Gastroesophageal sphincter (tissue), 4 donors: Measurements from ENCODE around the gene PRTFDC1. TPM values are rescaled to one million over a fixed set of nuclear protein-coding genes. Genes with fewer than 3 reads are reported as not detected.
"Not testable (repeated sequence)": the region's sequence is repeated elsewhere in the genome, so short reads cannot be mapped to it uniquely, and the experiment has no call there.

Experiments used
- ATAC-seq: fragments of 150-250 bp; one replicate; pipeline ENCODE4 v1.9.1; 2016; ENCODE audit warnings: mild to moderate bottlenecking, moderate library complexity
- H3K27ac ChIP-seq, 4 donors: fragments of 200-600 bp; sonication (generic) in 3 of 4; 1 replicate in 3 of 4; 2 replicates in 1 of 4; pipeline ENCODE4 v1.5.1; 2016 to 2019
- H3K27me3 ChIP-seq: fragments of 200-600 bp; sonication (generic); one replicate; pipeline ENCODE4 v1.5.1; 2019
- H3K36me3 ChIP-seq, 2 donors: fragments of 200-600 bp; sonication (generic); one replicate each; pipeline ENCODE4 v1.5.1; 2019; ENCODE audit warnings: control low read depth in 1 of 2
- H3K4me1 ChIP-seq, 3 donors: fragments of 200-600 bp; sonication (generic); 1 replicate in 2 of 3; 2 replicates in 1 of 3; pipeline ENCODE4 v1.5.1; 2016 to 2019; ENCODE audit warnings: control low read depth in 2 of 3
- H3K4me3 ChIP-seq, 2 donors: fragments of 200-600 bp; sonication (generic); one replicate each; pipeline ENCODE4 v1.5.1; 2019; ENCODE audit warnings: mild to moderate bottlenecking in 1 of 2, moderate library complexity in 1 of 2
- H3K9me3 ChIP-seq, 3 donors: fragments of 200-600 bp; sonication (generic); one replicate each; pipeline ENCODE4 v1.5.1; 2017 to 2019; ENCODE audit warnings: control low read depth in 2 of 3
- EP300 ChIP-seq: sonication (generic); formaldehyde crosslinking; IDR thresholded peaks from one replicate; pipeline ENCODE4 v1.6.1; 2017; ENCODE audit warnings: antibody characterized with exemption, mild to moderate bottlenecking
- POLR2A ChIP-seq, 2 donors: fragments of 450-650 bp; IDR thresholded peaks; one replicate each; pipeline ENCODE4 v1.6.1; 2017; ENCODE audit warnings: antibody characterized with exemption in 2 of 2, mild to moderate bottlenecking in 2 of 2, moderate library complexity in 1 of 2
- POLR2AphosphoS5 ChIP-seq: sonication (generic); formaldehyde crosslinking; IDR thresholded peaks from one replicate; pipeline ENCODE4 v1.6.1; 2017; ENCODE audit warnings: antibody characterized with exemption
- WGBS, 2 donors: methylation state at CpG; one replicate each; pipeline ENCODE4 v1.1.5; 2018; ENCODE audit warnings: low coverage in 1 of 2; 5-methylcytosine and 5-hydroxymethylcytosine counted together
- total RNA-seq, 4 donors: library from RNA; depleted of rRNA; stranded (reverse); fragments of >200 nt; gene quantifications; one replicate each; pipeline ENCODE4 v1.1.0, GENCODE V29; 2016
- TF ChIP-seq, protein P1 (sequence below), 4 experiments: fragments of 200-600 bp in 2 of 4; fragments of 450-650 bp in 2 of 4; sonication (generic) in 1 of 4; IDR thresholded peaks; one replicate each; pipeline ENCODE4 v1.5.1; 2017 to 2019; ENCODE audit warnings: antibody characterized with exemption in 4 of 4, mild to moderate bottlenecking in 2 of 4, moderate library complexity in 2 of 4

PRTFDC1 gene
- total RNA-seq, 4 donors from 2014 or later, result 3.2 to 14.6 (median 7.9) TPM

DNA sequence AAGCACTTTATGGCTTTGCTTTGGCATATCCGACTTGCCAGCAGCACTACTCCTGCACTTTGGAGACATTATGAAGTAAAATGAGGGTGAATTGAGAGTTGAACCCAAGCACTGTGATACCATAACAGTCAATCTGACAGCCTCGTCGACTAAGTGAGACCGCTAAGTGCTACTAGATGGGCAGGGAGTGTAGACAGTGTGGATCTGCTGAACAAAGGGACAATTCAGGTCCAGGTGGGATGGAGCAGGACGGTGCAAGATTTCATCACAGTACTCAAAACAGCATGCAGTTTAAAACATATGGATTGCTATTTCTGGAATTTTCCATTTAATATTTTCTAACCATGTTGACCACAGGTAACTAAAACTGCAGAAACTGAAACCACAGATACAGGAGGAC, 20.8 kb upstream of the PRTFDC1 start:
- WGBS, 2 donors, result 85 to 89% methylated on average over 5 of the region's 5 CpGs
- no peaks in the 10 kb centered on the region for H3K27me3 ChIP-seq
- H3K4me3 ChIP-seq, result no peak overlapping the region
- H3K36me3 ChIP-seq, result no peaks in the 10 kb centered on the region
- ATAC-seq, result no peak
- no peak overlapping the region for H3K27ac ChIP-seq
- H3K4me1 ChIP-seq, result no peaks in the 10 kb centered on the region
- TF ChIP-seq, protein P1, sequence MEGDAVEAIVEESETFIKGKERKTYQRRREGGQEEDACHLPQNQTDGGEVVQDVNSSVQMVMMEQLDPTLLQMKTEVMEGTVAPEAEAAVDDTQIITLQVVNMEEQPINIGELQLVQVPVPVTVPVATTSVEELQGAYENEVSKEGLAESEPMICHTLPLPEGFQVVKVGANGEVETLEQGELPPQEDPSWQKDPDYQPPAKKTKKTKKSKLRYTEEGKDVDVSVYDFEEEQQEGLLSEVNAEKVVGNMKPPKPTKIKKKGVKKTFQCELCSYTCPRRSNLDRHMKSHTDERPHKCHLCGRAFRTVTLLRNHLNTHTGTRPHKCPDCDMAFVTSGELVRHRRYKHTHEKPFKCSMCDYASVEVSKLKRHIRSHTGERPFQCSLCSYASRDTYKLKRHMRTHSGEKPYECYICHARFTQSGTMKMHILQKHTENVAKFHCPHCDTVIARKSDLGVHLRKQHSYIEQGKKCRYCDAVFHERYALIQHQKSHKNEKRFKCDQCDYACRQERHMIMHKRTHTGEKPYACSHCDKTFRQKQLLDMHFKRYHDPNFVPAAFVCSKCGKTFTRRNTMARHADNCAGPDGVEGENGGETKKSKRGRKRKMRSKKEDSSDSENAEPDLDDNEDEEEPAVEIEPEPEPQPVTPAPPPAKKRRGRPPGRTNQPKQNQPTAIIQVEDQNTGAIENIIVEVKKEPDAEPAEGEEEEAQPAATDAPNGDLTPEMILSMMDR (IDR thresholded peaks at IDR 0.05), result no peak
- TF ChIP-seq POLR2AphosphoS5 (no peak), EP300 (no peak), POLR2A (IDR thresholded peaks at IDR 0.05) (no peak)
- H3K9me3 ChIP-seq, result no peaks in the 10 kb centered on the region

DNA sequence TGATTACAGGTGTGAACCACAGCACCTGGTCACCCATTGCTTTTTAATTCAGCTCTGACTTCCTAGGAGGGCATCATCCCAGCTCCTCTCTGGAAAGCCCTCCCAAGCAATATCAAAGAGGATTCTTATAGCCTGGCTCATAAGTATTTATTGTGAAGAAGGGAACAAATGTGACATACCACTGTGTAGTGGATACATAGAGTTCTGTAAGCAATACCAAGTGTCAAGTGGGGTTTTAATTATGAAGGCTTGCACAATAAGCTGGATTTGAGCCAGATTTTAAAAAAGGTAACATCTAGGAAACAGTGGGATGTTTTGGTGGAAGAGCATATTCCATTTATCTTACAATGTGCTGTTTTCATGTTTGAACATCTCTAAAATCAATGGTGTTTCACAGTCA, 19.0 kb upstream of the PRTFDC1 start:
- Histone ChIP-seq H3K27me3 (no peaks in the 10 kb centered on the region), H3K4me3 (no peak overlapping the region), H3K4me1 (no peaks in the 10 kb centered on the region), H3K36me3 (no peaks in the 10 kb centered on the region), H3K27ac (no peak overlapping the region), H3K9me3 (no peaks in the 10 kb centered on the region)
- no peak for ATAC-seq
- TF ChIP-seq EP300, result no peak
- TF ChIP-seq POLR2A (IDR thresholded peaks at IDR 0.05), result no peak
- TF ChIP-seq, protein P1 (IDR thresholded peaks at IDR 0.05), result no peak
- TF ChIP-seq POLR2AphosphoS5, result no peak

DNA sequence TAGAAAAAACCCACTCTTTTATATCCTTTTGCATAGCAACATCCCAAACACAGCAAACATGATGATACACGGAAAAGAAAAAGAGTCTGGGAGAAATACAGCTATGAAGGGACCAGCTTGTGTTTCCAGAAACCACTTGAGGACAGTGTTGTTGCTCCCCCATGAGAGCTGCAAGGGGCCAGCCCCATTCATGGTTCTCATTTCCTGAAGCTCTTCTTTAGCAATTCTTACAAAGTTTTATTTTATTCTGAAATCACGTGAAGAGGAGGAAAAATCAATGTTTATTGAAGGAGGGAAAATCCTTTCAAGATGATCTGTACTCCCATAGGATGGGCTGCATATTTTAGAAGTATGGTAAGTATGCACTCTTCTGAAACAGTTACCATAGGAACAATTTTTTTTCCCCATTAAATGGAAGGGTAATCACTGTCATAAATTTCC, 17.5 kb upstream of the PRTFDC1 start:
- Histone ChIP-seq H3K4me1 (no peaks in the 10 kb centered on the region), H3K9me3 (no peaks in the 10 kb centered on the region), H3K27me3 (no peaks in the 10 kb centered on the region), H3K36me3 (no peaks in the 10 kb centered on the region), H3K27ac (no peak overlapping the region), H3K4me3 (no peak overlapping the region)
- no peak for ATAC-seq
- WGBS, 2 donors, result 18 to 35% methylated on average over 2 of the region's 2 CpGs
- TF ChIP-seq, protein P1 (IDR thresholded peaks at IDR 0.05), result no peak
- no peak for TF ChIP-seq EP300
- TF ChIP-seq POLR2AphosphoS5, result no peak
- no peak for TF ChIP-seq POLR2A (IDR thresholded peaks at IDR 0.05)

DNA sequence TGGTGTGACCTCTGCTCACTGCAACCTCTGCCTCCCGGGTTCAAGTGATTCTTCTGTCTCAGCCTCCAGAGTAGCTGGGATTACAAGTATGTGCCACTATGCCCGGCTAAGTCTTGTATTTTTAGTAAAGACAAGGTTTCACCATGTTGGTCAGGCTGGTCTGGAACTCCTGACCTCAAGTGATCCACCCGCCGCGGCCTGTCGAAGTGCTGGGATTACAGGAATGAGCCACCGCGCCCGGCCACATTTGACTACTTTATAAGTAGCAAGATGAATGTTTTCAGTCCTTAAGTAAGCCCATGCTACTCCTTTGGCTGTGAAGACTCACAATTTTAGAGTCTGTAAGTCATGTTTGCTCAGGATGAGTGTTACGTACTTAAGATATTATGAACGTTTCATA, 16.5 kb upstream of the PRTFDC1 start:
- 93 to 96% methylated on average over 8 to 9 of the region's 11 CpGs for WGBS, 2 donors
- not testable (repeated sequence) for H3K4me1 ChIP-seq, H3K27me3 ChIP-seq, ATAC-seq, H3K36me3 ChIP-seq, H3K4me3 ChIP-seq, H3K9me3 ChIP-seq, H3K27ac ChIP-seq

DNA sequence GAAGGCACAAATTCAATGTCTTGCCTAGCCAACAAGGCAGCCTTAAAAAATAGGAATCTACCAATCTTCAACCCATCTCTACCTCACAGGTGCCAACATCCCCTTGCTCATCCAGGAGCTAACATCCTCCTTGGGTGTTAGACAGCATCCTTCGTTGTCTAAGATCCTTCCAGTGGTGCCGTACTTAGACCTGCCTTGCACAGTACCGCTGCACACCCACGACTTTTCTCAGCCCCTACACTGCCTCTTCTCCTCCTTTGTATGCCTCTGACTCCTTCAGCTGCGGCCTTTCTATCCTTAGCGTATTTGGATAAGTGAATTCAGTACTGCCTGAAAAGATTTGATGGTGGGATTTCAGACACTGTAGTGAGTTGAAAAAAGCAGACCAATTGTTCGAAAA, 15.9 kb upstream of the PRTFDC1 start:
- Histone ChIP-seq H3K27ac (no peak overlapping the region), H3K4me1 (no peaks in the 10 kb centered on the region), H3K27me3 (no peaks in the 10 kb centered on the region), H3K9me3 (no peaks in the 10 kb centered on the region), H3K4me3 (no peak overlapping the region), H3K36me3 (no peaks in the 10 kb centered on the region)
- ATAC-seq, result no peak
- 92 to 100% methylated on average over 7 of the region's 7 CpGs for WGBS, 2 donors
- TF ChIP-seq EP300 (no peak), POLR2A (IDR thresholded peaks at IDR 0.05) (no peak), POLR2AphosphoS5 (no peak)
- TF ChIP-seq, protein P1 (IDR thresholded peaks at IDR 0.05), result no peak

DNA sequence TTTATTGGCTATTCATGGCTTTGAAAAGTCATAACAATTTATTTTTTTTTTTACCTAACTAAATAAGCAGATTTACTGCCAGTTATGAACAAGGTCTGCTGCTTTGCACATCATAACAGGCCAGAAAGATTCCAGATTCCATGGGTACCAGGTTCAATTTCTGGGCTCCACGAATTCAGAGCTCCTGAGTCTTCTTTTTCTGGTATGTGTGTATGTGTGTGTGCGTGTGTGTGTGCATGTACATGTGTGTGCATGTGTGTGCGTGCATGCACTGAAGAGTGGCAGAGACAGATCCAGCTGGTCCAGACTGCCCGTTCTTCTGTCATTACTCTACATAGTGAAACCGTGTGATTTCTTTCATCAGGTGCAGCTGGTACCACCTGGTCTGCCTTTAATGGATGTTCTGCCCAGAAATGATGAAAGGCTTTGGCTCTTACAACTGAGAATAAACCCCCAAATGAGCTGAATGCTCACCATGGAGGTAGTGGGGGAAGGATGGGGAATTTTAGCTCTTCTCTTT, 14.6 kb upstream of the PRTFDC1 start:
- Histone ChIP-seq H3K27me3 (no peaks in the 10 kb centered on the region), H3K27ac (no peak overlapping the region), H3K4me3 (no peak overlapping the region), H3K9me3 (no peaks in the 10 kb centered on the region), H3K4me1 (no peaks in the 10 kb centered on the region), H3K36me3 (no peaks in the 10 kb centered on the region)
- TF ChIP-seq, protein P1 (IDR thresholded peaks at IDR 0.05), result no peak
- no peak for TF ChIP-seq POLR2AphosphoS5
- TF ChIP-seq EP300, result no peak
- no peak for TF ChIP-seq POLR2A (IDR thresholded peaks at IDR 0.05)
- WGBS, 2 donors, result 79 to 86% methylated on average over 2 to 3 of the region's 5 CpGs
- ATAC-seq, result no peak
